Endothelial cell of umbilical vein (primary cell): ENCODE results near the gene ZNF280D. TPM values are rescaled to one million over a fixed set of nuclear protein-coding genes. Genes with fewer than 3 reads are reported as not detected.

Experiments used
- BruUV-seq: library from RNA; stranded (reverse); fragments of 400-500 nt; replicated peaks from 2 replicates; lab custom pipeline; 2021; lab: Mats Ljungman, UMichigan
- CTCF ChIA-PET: fragments of 300-600, 350-600 bp; sonication (Branson Sonifier 250); formaldehyde crosslinking; loops from one replicate; lab custom pipeline; 2021; ENCODE audit warnings: antibody characterized with exemption, inconsistent platforms; lab: Charles Lee
- POLR2A ChIA-PET: fragments of 300-600, 350-600 bp; sonication (Branson Sonifier 250); formaldehyde crosslinking; loops from one replicate; lab custom pipeline; 2021; ENCODE audit warnings: antibody characterized with exemption, inconsistent platforms; lab: Charles Lee
- DNase-seq: peaks from one replicate; pipeline ENCODE4 v3.0.0-alpha.2; 2011; ENCODE audit warnings: low read depth, low spot score
- FAIRE-seq: peaks from 2 replicates; lab custom pipeline; 2011; peaks lifted over from hg19 to GRCh38; lab: Jason Lieb, UNC
- H2AFZ ChIP-seq: 2 replicates; pipeline ENCODE4 v1.6.0; 2012; ENCODE audit warnings: low read depth, low read length, control low read depth, inconsistent platforms
- H3K27ac ChIP-seq: 2 replicates; pipeline ENCODE4 v1.5.1; 2011; ENCODE audit warnings: low read depth, mild to moderate bottlenecking, control low read depth, low read length, moderate library complexity; ENCODE audit not compliant: insufficient read depth
- H3K27me3 ChIP-seq, 2 experiments: 2 replicates each; pipeline versions ENCODE4 v1.6.0 to v1.6.1; 2011; ENCODE audit warnings: low read length in 2 of 2, mixed read lengths in 1 of 2; ENCODE audit not compliant: control insufficient read depth in 2 of 2, insufficient read depth in 2 of 2
- H3K36me3 ChIP-seq, 2 experiments: 2 replicates in 1 of 2; 3 replicates in 1 of 2; pipeline ENCODE4 v1.5.1; 2011; ENCODE audit warnings: low read length in 2 of 2, mild to moderate bottlenecking in 1 of 2, moderate library complexity in 1 of 2; ENCODE audit not compliant: control insufficient read depth in 2 of 2, insufficient read depth in 2 of 2; ENCODE audit errors: extremely low read depth in 1 of 2
- H3K4me1 ChIP-seq: 3 replicates; pipeline ENCODE4 v1.5.1; 2011; ENCODE audit warnings: mild to moderate bottlenecking, low read length; ENCODE audit not compliant: control insufficient read depth, insufficient read depth; ENCODE audit errors: extremely low read depth
- H3K4me2 ChIP-seq: 2 replicates; pipeline ENCODE4 v1.6.1; 2011; ENCODE audit warnings: low read length, control low read depth, mixed read lengths; ENCODE audit not compliant: insufficient read depth
- H3K4me3 ChIP-seq, 3 experiments: fragments of 200-600 bp in 1 of 3; sonication (generic), shearing (Covaris generic) in 1 of 3; replicated peaks in 1 of 3; 2 replicates each; pipeline ENCODE4 v1.5.1; 2011 to 2016; ENCODE audit warnings: control low read depth in 3 of 3, low read length in 3 of 3, mild to moderate bottlenecking in 2 of 3, inconsistent platforms in 1 of 3, low read depth in 1 of 3, moderate library complexity in 1 of 3; ENCODE audit not compliant: insufficient read depth in 1 of 3
- H3K79me2 ChIP-seq: 2 replicates; pipeline ENCODE4 v1.6.0; 2012; ENCODE audit warnings: low read length, inconsistent platforms; ENCODE audit not compliant: control insufficient read depth, insufficient read depth
- H3K9ac ChIP-seq: replicated peaks from 2 replicates; pipeline ENCODE3; 2011; ENCODE audit warnings: low read length, control low read depth; ENCODE audit not compliant: insufficient read depth; ENCODE audit errors: extremely low read depth
- H3K9me1 ChIP-seq: replicated peaks from 3 replicates; pipeline ENCODE4 v1.6.0; 2011; ENCODE audit warnings: mild to moderate bottlenecking, low read length; ENCODE audit not compliant: control insufficient read depth, insufficient read depth; ENCODE audit errors: extremely low read depth
- H3K9me3 ChIP-seq: replicated peaks from 2 replicates; pipeline ENCODE4 v1.5.1; 2012; ENCODE audit warnings: low read length, inconsistent platforms; ENCODE audit not compliant: control insufficient read depth, insufficient read depth
- H4K20me1 ChIP-seq: replicated peaks from 2 replicates; pipeline ENCODE3; 2011; ENCODE audit warnings: mild to moderate bottlenecking, low read length; ENCODE audit not compliant: control insufficient read depth, insufficient read depth; ENCODE audit errors: extremely low read depth
- EZH2 ChIP-seq: IDR thresholded peaks from 2 replicates; pipeline ENCODE4 v1.6.1; 2012; ENCODE audit warnings: borderline replicate concordance, low read depth, mild to moderate bottlenecking, moderate library complexity, low read length, inconsistent platforms; ENCODE audit not compliant: severe bottlenecking
- FOS ChIP-seq: IDR thresholded peaks from 2 replicates; pipeline ENCODE4 v1.6.1; 2011; ENCODE audit warnings: mild to moderate bottlenecking, low read length, moderate library complexity, borderline replicate concordance; ENCODE audit not compliant: insufficient read depth
- GATA2 ChIP-seq: IDR thresholded peaks from 2 replicates; pipeline ENCODE4 v1.7.0; 2011; ENCODE audit warnings: low read depth, mild to moderate bottlenecking, moderate library complexity, mixed read lengths, low read length; ENCODE audit not compliant: insufficient read length, insufficient read depth
- JUN ChIP-seq: IDR thresholded peaks from 2 replicates; pipeline ENCODE4 v1.6.1; 2011; ENCODE audit warnings: borderline replicate concordance, low read depth; ENCODE audit not compliant: insufficient read length, insufficient read depth
- MYC ChIP-seq: IDR thresholded peaks from one replicate; pipeline ENCODE4 v1.6.1; 2011; ENCODE audit warnings: mild to moderate bottlenecking, low read depth, low read length
- POLR2A ChIP-seq: IDR thresholded peaks from 2 replicates; pipeline ENCODE4 v1.6.1; 2012; ENCODE audit warnings: low read depth, mild to moderate bottlenecking, control low read depth, low read length
- POLR2AphosphoS5 ChIP-seq: IDR thresholded peaks from 2 replicates; pipeline ENCODE4 v1.6.1; 2012; ENCODE audit warnings: low read depth, mild to moderate bottlenecking, control low read depth, low read length, moderate library complexity; ENCODE audit not compliant: insufficient read depth
- dilution Hi-C: fragments of 300-500 bp; cut with MboI; formaldehyde crosslinking; loops from one replicate; pipeline ENCODE4 v1.15.0; 2019; ENCODE audit warnings: low sequenced_read_pairs; ENCODE audit not compliant: extremely low pct_ligation_motif_present
- intact Hi-C: fragments of 100-400 bp; cut with micrococcal nuclease; formaldehyde crosslinking; loops from one replicate; pipeline ENCODE4 v1.10.0; 2022
- polyA plus RNA-seq, 4 experiments: library from polyadenylated mRNA; depleted of rRNA in 3 of 4; stranded (reverse) in 3 of 4; unstranded in 1 of 4; fragments of >200 nt; gene quantifications; 2 replicates each; pipeline versions ENCODE4 v1.2.1 to v1.2.3, GENCODE V29; 2011 to 2012; ENCODE audit warnings: missing spikeins in 1 of 4
- total RNA-seq: library from RNA; stranded (reverse); gene quantifications from 2 replicates; pipeline ENCODE4 v1.2.3, GENCODE V29; 2021
- TF ChIP-seq, protein P1 (sequence below): IDR thresholded peaks from 2 replicates; pipeline ENCODE4 v1.6.1; 2011; ENCODE audit not compliant: insufficient read depth, insufficient read length
- TF ChIP-seq, protein P2 (sequence below), 2 donors: IDR thresholded peaks; 1 replicate in 1 of 2; 2 replicates in 1 of 2; pipeline ENCODE4 v1.5.1; 2011; ENCODE audit warnings: low read length in 2 of 2, mild to moderate bottlenecking in 2 of 2, moderate library complexity in 2 of 2, control low read depth in 1 of 2, inconsistent platforms in 1 of 2, low read depth in 1 of 2; ENCODE audit not compliant: insufficient read depth in 1 of 2; ENCODE audit errors: extremely low read depth in 1 of 2

The ZNF280D gene
- total and polyA plus RNA-seq, 2 donors (not counting 3 experiments of a cell fraction or from before 2014, with no cell fraction given) = 9.6 to 42.1 TPM

GRCh38 chr15:56752986-56753385, 19.7 kb upstream of the ZNF280D start:
- no TSS peak for BruUV-seq
- TF ChIP-seq POLR2A (no peak), MYC (no peak), EZH2 (no peak), FOS (no peak), GATA2 (no peak), JUN (no peak), POLR2AphosphoS5 (no peak)
- TF ChIP-seq, protein P1, sequence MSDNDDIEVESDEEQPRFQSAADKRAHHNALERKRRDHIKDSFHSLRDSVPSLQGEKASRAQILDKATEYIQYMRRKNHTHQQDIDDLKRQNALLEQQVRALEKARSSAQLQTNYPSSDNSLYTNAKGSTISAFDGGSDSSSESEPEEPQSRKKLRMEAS = no peak
- TF ChIP-seq, protein P2, sequence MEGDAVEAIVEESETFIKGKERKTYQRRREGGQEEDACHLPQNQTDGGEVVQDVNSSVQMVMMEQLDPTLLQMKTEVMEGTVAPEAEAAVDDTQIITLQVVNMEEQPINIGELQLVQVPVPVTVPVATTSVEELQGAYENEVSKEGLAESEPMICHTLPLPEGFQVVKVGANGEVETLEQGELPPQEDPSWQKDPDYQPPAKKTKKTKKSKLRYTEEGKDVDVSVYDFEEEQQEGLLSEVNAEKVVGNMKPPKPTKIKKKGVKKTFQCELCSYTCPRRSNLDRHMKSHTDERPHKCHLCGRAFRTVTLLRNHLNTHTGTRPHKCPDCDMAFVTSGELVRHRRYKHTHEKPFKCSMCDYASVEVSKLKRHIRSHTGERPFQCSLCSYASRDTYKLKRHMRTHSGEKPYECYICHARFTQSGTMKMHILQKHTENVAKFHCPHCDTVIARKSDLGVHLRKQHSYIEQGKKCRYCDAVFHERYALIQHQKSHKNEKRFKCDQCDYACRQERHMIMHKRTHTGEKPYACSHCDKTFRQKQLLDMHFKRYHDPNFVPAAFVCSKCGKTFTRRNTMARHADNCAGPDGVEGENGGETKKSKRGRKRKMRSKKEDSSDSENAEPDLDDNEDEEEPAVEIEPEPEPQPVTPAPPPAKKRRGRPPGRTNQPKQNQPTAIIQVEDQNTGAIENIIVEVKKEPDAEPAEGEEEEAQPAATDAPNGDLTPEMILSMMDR (IDR thresholded peaks at IDR 0.05; ENCODE audit: extremely low read depth in 1 of 2, insufficient read depth in 1 of 2, low read depth in 1 of 2, low read length in 2 of 2) = no peak

More at GRCh38 chr15:56752986-56753385, 19.7 kb upstream of the ZNF280D start:
- no peaks in the 10 kb centered on the region for H3K27me3 ChIP-seq
- no peaks in the 10 kb centered on the region for H4K20me1 ChIP-seq
- no peak overlapping the region for H3K4me2 ChIP-seq
- POLR2A ChIA-PET = no interaction called here
- dilution Hi-C loops = no loop called here
- no peaks in the 10 kb centered on the region for H3K79me2 ChIP-seq
- no peaks in the 10 kb centered on the region for H3K9me3 ChIP-seq
- H3K9ac ChIP-seq = no peak overlapping the region
- H3K27ac ChIP-seq = no peak overlapping the region
- FAIRE-seq (no peak), DNase-seq (no peak)
- H3K4me3 ChIP-seq = no peak overlapping the region
- H3K36me3 ChIP-seq = no peaks in the 10 kb centered on the region
- CTCF ChIA-PET = interaction anchor here (1.4 kb wide), 1 partner anchor 12 kb away, joined by 3 read pairs; no protein-coding TSS in a partner anchor
- intact Hi-C loops = no loop called here
- no peak overlapping the region for H2AFZ ChIP-seq
- no peaks in the 10 kb centered on the region for H3K4me1 ChIP-seq
- no peaks in the 10 kb centered on the region for H3K9me1 ChIP-seq
